GM23338 (cell line): ENCODE data around the gene CEACAM16. TPM values are rescaled to one million over a fixed set of nuclear protein-coding genes. Genes with fewer than 3 reads are reported as not detected.

Experiments used
- ATAC-seq: fragments of 200-7000 bp; cut with Tn5 transposase; 3 replicates; pipeline ENCODE4 v1.9.1; 2020
- DNase-seq: peaks from one replicate; pipeline ENCODE4 v3.0.0-alpha.2; 2015; ENCODE audit warnings: low spot score
- H2AFZ ChIP-seq: fragments of 200-600 bp; sonication (generic); 2 replicates; pipeline ENCODE4 v1.8.0; 2016; ENCODE audit warnings: antibody characterized with exemption, mild to moderate bottlenecking, moderate library complexity
- H3F3A ChIP-seq: fragments of 200-600 bp; sonication (generic); replicated peaks from 2 replicates; pipeline ENCODE4 v1.8.0; 2017; ENCODE audit warnings: antibody characterized with exemption, mixed run types, low read depth
- H3K27ac ChIP-seq: fragments of 200-600 bp; sonication (generic); 2 replicates; pipeline ENCODE4 v1.6.1; 2016; ENCODE audit warnings: low read depth
- H3K27me3 ChIP-seq: fragments of 200-600 bp; sonication (generic); 2 replicates; pipeline ENCODE4 v1.8.0; 2016; ENCODE audit warnings: mild to moderate bottlenecking, mixed run types, moderate library complexity; ENCODE audit not compliant: insufficient read depth
- H3K36me3 ChIP-seq: fragments of 200-600 bp; sonication (generic); 2 replicates; pipeline ENCODE4 v1.8.0; 2016; ENCODE audit warnings: mild to moderate bottlenecking; ENCODE audit not compliant: insufficient read depth
- H3K4me1 ChIP-seq: fragments of 200-600 bp; sonication (generic); 2 replicates; pipeline ENCODE4 v1.8.0; 2016; ENCODE audit warnings: mild to moderate bottlenecking, moderate library complexity; ENCODE audit not compliant: insufficient read depth
- H3K4me2 ChIP-seq: fragments of 200-600 bp; sonication (generic); 2 replicates; pipeline ENCODE4 v1.7.1; 2017; ENCODE audit warnings: mixed run types
- H3K4me3 ChIP-seq: fragments of 200-600 bp; sonication (generic); 2 replicates; pipeline ENCODE4 v1.6.1; 2016; ENCODE audit warnings: mixed run types
- H3K79me2 ChIP-seq: fragments of 200-600 bp; sonication (generic); replicated peaks from 2 replicates; pipeline ENCODE4 v1.8.0; 2017; ENCODE audit warnings: mild to moderate bottlenecking; ENCODE audit not compliant: insufficient read depth
- H3K9me2 ChIP-seq: fragments of 200-600 bp; sonication (generic); 2 replicates; pipeline ENCODE4 v1.8.0; 2017; ENCODE audit not compliant: insufficient read depth
- H4K20me1 ChIP-seq: fragments of 200-600 bp; sonication (generic); replicated peaks from 2 replicates; pipeline ENCODE4 v1.8.0; 2017; ENCODE audit warnings: mild to moderate bottlenecking; ENCODE audit not compliant: insufficient read depth
- H3K27ac Mint-ChIP-seq: 2 replicates; pipeline ENCODE4 v1.8.0; 2020; ENCODE audit warnings: inconsistent platforms, mild to moderate bottlenecking, moderate library complexity, mixed read lengths
- H3K27me3 Mint-ChIP-seq: 3 replicates; pipeline ENCODE4 v1.8.0; 2022; ENCODE audit warnings: low read depth, mild to moderate bottlenecking, moderate library complexity, mixed read lengths, inconsistent platforms; ENCODE audit not compliant: insufficient read depth, poor library complexity
- H3K36me3 Mint-ChIP-seq: 3 replicates; pipeline ENCODE4 v1.8.0; 2021; ENCODE audit warnings: low read depth, mild to moderate bottlenecking, inconsistent platforms, moderate library complexity, mixed read lengths
- H3K4me1 Mint-ChIP-seq: 3 replicates; pipeline ENCODE4 v1.8.0; 2020; ENCODE audit warnings: mild to moderate bottlenecking, inconsistent platforms, mixed read lengths
- H3K4me3 Mint-ChIP-seq: 3 replicates; pipeline ENCODE4 v1.8.0; 2021; ENCODE audit warnings: moderate library complexity, mild to moderate bottlenecking, inconsistent platforms, mixed read lengths
- H3K9me3 Mint-ChIP-seq: 3 replicates; pipeline ENCODE4 v1.8.0; 2020; ENCODE audit warnings: moderate library complexity, mild to moderate bottlenecking, inconsistent platforms, mixed read lengths
- CREB1 ChIP-seq: fragments of 250-450 bp; sonication (Bioruptor Pico); IDR thresholded peaks from 2 replicates; pipeline ENCODE4 v1.5.0; 2020; ENCODE audit warnings: low read depth, mild to moderate bottlenecking, moderate library complexity
- JUNB ChIP-seq: IDR thresholded peaks from one replicate; pipeline ENCODE4 v1.6.1; 2016; ENCODE audit warnings: antibody characterized with exemption; ENCODE audit not compliant: unreplicated experiment
- NANOG ChIP-seq: IDR thresholded peaks from 2 replicates; pipeline ENCODE4 v1.6.1; 2016; ENCODE audit warnings: antibody characterized with exemption, borderline replicate concordance
- POLR2AphosphoS5 ChIP-seq: IDR thresholded peaks from 2 replicates; pipeline ENCODE4 v1.6.1; 2016; ENCODE audit warnings: antibody characterized with exemption, low read depth
- ZNF114 ChIP-seq: fragments of 250-450 bp; sonication (Bioruptor Pico); IDR thresholded peaks from 2 replicates; pipeline ENCODE4 v1.5.0; 2020; ENCODE audit warnings: mild to moderate bottlenecking, moderate library complexity
- ZNF331 ChIP-seq: fragments of 250-450 bp; sonication (Bioruptor Pico); IDR thresholded peaks from 2 replicates; pipeline ENCODE4 v1.5.0; 2020; ENCODE audit warnings: low read depth, mild to moderate bottlenecking, moderate library complexity
- polyA plus RNA-seq: library from polyadenylated mRNA; unstranded; fragments of >200 nt; fragmentation: Nextera tagmentation; extraction: Ambion mirVana; gene quantifications from 2 replicates; pipeline ENCODE4 v1.2.1, GENCODE V29; 2016
- total RNA-seq: library from RNA; depleted of rRNA; stranded (reverse); fragments of >200 nt; shearing (Covaris generic); gene quantifications from 2 replicates; pipeline ENCODE4 v1.2.3, GENCODE V29; 2014
- TF ChIP-seq, protein P1 (sequence below): IDR thresholded peaks from one replicate; pipeline ENCODE4 v1.6.1; 2018; ENCODE audit warnings: antibody characterized with exemption; ENCODE audit not compliant: unreplicated experiment
- TF ChIP-seq, protein P2 (sequence below): IDR thresholded peaks from 2 replicates; pipeline ENCODE4 v1.6.1; 2016; ENCODE audit warnings: antibody characterized with exemption
- TF ChIP-seq, protein P3 (sequence below), 2 experiments: fragments of 200-600 bp in 1 of 2; sonication (generic) in 1 of 2; conservative IDR thresholded peaks; 2 replicates each; pipeline versions ENCODE4 v1.5.1 to v1.6.1; 2016 to 2017; ENCODE audit warnings: antibody characterized with exemption in 2 of 2, low read depth in 2 of 2, mild to moderate bottlenecking in 2 of 2, moderate library complexity in 1 of 2
- TF ChIP-seq, protein P4 (sequence below): fragments of 250-450 bp; sonication (Bioruptor Pico); IDR thresholded peaks from 2 replicates; pipeline ENCODE4 v1.5.0; 2020; ENCODE audit warnings: mild to moderate bottlenecking, moderate library complexity

CEACAM16 gene
- total and polyA plus RNA-seq, 2 experiments from 2014 or later = not detected

DNA sequence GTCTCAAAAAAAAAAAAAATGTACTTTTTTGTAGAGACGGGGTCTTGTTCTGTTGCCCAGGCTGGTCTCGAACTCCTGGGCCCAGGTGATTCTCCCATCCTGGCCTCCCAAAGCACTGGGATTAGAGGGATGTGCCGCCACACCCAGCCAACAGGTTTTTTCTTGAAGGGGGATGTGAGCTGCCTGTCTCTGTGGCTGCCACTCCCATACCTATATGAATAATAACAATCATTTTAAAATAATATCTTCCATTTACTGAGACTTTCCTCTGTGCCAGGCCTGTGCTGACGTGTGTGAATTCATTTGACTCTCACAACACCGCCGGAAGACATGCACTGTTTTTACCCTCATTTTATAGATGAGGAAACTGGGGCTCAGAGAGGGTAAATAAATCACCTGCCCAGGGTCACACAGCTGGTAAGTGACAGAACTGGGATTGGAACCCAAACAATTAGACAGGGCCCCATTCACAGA is 42.3 kb downstream of the CEACAM16 start (continued):
- TF ChIP-seq, protein P1, sequence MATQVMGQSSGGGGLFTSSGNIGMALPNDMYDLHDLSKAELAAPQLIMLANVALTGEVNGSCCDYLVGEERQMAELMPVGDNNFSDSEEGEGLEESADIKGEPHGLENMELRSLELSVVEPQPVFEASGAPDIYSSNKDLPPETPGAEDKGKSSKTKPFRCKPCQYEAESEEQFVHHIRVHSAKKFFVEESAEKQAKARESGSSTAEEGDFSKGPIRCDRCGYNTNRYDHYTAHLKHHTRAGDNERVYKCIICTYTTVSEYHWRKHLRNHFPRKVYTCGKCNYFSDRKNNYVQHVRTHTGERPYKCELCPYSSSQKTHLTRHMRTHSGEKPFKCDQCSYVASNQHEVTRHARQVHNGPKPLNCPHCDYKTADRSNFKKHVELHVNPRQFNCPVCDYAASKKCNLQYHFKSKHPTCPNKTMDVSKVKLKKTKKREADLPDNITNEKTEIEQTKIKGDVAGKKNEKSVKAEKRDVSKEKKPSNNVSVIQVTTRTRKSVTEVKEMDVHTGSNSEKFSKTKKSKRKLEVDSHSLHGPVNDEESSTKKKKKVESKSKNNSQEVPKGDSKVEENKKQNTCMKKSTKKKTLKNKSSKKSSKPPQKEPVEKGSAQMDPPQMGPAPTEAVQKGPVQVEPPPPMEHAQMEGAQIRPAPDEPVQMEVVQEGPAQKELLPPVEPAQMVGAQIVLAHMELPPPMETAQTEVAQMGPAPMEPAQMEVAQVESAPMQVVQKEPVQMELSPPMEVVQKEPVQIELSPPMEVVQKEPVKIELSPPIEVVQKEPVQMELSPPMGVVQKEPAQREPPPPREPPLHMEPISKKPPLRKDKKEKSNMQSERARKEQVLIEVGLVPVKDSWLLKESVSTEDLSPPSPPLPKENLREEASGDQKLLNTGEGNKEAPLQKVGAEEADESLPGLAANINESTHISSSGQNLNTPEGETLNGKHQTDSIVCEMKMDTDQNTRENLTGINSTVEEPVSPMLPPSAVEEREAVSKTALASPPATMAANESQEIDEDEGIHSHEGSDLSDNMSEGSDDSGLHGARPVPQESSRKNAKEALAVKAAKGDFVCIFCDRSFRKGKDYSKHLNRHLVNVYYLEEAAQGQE = no peak
- no peak for TF ChIP-seq JUNB
- no peak for TF ChIP-seq NANOG
- TF ChIP-seq, protein P2, sequence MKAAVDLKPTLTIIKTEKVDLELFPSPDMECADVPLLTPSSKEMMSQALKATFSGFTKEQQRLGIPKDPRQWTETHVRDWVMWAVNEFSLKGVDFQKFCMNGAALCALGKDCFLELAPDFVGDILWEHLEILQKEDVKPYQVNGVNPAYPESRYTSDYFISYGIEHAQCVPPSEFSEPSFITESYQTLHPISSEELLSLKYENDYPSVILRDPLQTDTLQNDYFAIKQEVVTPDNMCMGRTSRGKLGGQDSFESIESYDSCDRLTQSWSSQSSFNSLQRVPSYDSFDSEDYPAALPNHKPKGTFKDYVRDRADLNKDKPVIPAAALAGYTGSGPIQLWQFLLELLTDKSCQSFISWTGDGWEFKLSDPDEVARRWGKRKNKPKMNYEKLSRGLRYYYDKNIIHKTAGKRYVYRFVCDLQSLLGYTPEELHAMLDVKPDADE = no peak

DNA sequence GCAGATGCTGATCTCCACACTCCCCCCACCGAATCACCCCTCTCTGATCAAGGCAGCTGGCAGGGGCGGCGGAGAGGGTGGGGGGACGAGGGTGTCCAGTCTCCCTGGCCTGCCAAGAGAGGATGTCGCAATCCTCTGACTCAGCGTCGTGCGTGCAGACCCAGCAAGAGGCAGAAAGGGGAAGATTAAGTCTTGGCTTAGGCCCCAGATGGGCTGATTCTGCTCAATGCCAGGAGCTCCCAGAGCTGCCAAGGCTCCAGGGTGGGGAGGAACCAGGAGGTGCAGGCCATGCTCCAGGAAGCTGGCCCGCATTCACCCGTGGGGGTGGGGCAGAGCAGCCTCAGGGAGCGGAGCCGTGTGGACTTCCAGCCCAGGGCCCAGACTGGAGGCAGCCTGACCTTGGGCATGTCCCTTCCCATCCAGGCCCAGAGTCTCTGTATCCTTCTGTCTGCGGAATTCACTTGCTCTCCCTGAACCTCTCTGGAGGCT is 42.9 kb downstream of the CEACAM16 start:
- Histone ChIP-seq H3K27me3 (peaks cover 23% of the 10 kb centered on the region), H3K36me3 (no peaks in the 10 kb centered on the region), H3K4me3 (no peak overlapping the region), H3K79me2 (no peaks in the 10 kb centered on the region), H4K20me1 (no peaks in the 10 kb centered on the region), H3F3A (no peaks in the 10 kb centered on the region), H3K27ac (no peak overlapping the region), H3K4me1 (no peaks in the 10 kb centered on the region), H3K4me2 (peak overlapping the region; percentile 55; the same call in 1 of the 2 replicates), H2AFZ (peak overlapping the region; percentile 90; the same call in 1 of the 2 replicates), H3K9me2 (no peaks in the 10 kb centered on the region)
- Mint-ChIP-seq H3K27ac (no peak overlapping the region), H3K4me1 (peaks cover 16% of the 10 kb centered on the region), H3K9me3 (no peaks in the 10 kb centered on the region), H3K4me3 (no peak overlapping the region), H3K27me3 (peaks cover 20% of the 10 kb centered on the region), H3K36me3 (no peaks in the 10 kb centered on the region)
- DNase-seq (no peak), ATAC-seq (peak; percentile 58)
- TF ChIP-seq ZNF331 (CRISPR knock-in tag) (no peak), POLR2AphosphoS5 (no peak), JUNB (no peak), ZNF114 (CRISPR knock-in tag) (no peak), CREB1 (CRISPR knock-in tag) (no peak)
- TF ChIP-seq, protein P2 = no peak
- TF ChIP-seq, protein P3, sequence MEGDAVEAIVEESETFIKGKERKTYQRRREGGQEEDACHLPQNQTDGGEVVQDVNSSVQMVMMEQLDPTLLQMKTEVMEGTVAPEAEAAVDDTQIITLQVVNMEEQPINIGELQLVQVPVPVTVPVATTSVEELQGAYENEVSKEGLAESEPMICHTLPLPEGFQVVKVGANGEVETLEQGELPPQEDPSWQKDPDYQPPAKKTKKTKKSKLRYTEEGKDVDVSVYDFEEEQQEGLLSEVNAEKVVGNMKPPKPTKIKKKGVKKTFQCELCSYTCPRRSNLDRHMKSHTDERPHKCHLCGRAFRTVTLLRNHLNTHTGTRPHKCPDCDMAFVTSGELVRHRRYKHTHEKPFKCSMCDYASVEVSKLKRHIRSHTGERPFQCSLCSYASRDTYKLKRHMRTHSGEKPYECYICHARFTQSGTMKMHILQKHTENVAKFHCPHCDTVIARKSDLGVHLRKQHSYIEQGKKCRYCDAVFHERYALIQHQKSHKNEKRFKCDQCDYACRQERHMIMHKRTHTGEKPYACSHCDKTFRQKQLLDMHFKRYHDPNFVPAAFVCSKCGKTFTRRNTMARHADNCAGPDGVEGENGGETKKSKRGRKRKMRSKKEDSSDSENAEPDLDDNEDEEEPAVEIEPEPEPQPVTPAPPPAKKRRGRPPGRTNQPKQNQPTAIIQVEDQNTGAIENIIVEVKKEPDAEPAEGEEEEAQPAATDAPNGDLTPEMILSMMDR (conservative IDR thresholded peaks at IDR 0.05; ENCODE audit: low read depth in 2 of 2) = no peak
- TF ChIP-seq, protein P4, sequence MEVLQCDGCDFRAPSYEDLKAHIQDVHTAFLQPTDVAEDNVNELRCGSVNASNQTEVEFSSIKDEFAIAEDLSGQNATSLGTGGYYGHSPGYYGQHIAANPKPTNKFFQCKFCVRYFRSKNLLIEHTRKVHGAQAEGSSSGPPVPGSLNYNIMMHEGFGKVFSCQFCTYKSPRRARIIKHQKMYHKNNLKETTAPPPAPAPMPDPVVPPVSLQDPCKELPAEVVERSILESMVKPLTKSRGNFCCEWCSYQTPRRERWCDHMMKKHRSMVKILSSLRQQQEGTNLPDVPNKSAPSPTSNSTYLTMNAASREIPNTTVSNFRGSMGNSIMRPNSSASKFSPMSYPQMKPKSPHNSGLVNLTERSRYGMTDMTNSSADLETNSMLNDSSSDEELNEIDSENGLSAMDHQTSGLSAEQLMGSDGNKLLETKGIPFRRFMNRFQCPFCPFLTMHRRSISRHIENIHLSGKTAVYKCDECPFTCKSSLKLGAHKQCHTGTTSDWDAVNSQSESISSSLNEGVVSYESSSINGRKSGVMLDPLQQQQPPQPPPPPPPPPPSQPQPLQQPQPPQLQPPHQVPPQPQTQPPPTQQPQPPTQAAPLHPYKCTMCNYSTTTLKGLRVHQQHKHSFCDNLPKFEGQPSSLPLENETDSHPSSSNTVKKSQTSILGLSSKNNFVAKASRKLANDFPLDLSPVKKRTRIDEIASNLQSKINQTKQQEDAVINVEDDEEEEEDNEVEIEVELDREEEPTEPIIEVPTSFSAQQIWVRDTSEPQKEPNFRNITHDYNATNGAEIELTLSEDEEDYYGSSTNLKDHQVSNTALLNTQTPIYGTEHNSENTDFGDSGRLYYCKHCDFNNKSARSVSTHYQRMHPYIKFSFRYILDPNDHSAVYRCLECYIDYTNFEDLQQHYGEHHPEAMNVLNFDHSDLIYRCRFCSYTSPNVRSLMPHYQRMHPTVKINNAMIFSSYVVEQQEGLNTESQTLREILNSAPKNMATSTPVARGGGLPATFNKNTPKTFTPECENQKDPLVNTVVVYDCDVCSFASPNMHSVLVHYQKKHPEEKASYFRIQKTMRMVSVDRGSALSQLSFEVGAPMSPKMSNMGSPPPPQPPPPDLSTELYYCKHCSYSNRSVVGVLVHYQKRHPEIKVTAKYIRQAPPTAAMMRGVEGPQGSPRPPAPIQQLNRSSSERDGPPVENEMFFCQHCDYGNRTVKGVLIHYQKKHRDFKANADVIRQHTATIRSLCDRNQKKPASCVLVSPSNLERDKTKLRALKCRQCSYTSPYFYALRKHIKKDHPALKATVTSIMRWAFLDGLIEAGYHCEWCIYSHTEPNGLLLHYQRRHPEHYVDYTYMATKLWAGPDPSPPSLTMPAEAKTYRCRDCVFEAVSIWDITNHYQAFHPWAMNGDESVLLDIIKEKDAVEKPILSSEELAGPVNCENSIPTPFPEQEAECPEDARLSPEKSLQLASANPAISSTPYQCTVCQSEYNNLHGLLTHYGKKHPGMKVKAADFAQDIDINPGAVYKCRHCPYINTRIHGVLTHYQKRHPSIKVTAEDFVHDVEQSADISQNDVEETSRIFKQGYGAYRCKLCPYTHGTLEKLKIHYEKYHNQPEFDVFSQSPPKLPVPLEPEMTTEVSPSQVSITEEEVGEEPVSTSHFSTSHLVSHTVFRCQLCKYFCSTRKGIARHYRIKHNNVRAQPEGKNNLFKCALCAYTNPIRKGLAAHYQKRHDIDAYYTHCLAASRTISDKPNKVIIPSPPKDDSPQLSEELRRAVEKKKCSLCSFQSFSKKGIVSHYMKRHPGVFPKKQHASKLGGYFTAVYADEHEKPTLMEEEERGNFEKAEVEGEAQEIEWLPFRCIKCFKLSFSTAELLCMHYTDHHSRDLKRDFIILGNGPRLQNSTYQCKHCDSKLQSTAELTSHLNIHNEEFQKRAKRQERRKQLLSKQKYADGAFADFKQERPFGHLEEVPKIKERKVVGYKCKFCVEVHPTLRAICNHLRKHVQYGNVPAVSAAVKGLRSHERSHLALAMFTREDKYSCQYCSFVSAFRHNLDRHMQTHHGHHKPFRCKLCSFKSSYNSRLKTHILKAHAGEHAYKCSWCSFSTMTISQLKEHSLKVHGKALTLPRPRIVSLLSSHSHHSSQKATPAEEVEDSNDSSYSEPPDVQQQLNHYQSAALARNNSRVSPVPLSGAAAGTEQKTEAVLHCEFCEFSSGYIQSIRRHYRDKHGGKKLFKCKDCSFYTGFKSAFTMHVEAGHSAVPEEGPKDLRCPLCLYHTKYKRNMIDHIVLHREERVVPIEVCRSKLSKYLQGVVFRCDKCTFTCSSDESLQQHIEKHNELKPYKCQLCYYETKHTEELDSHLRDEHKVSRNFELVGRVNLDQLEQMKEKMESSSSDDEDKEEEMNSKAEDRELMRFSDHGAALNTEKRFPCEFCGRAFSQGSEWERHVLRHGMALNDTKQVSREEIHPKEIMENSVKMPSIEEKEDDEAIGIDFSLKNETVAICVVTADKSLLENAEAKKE (CRISPR knock-in tag) = no peak
